ENCODE measurements around the gene NTNG1.

The NTNG1 gene

GRCh38 chr1:107487506-107487905, 346.7 kb downstream of the NTNG1 start:
- Histone ChIP-seq H3K9me3 (no peaks in the 10 kb centered on the region), H3K4me1 (no peaks in the 10 kb centered on the region), H3K36me3 (no peaks in the 10 kb centered on the region), H3K27ac (no peak overlapping the region), H3K27me3 (no peaks in the 10 kb centered on the region), H3K4me3 (no peak overlapping the region)
- intact Hi-C loops (cut with DNase I; ENCODE audit: low total_unique reads), result no loop called here
- TF ChIP-seq CTCF (IDR thresholded peaks at IDR 0.05), result no peak
- no peak for DNase-seq

GRCh38 chr1:107491582-107491981, 350.7 kb downstream of the NTNG1 start:
- no peaks in the 10 kb centered on the region for H3K36me3 ChIP-seq
- TF ChIP-seq CTCF (IDR thresholded peaks at IDR 0.05), result no peak
- H3K27ac ChIP-seq, result no peak overlapping the region
- DNase-seq, result no peak
- no peak overlapping the region for H3K4me3 ChIP-seq
- no peaks in the 10 kb centered on the region for H3K4me1 ChIP-seq
- H3K9me3 ChIP-seq, result no peaks in the 10 kb centered on the region
- no peaks in the 10 kb centered on the region for H3K27me3 ChIP-seq
- intact Hi-C loops (cut with DNase I; ENCODE audit: low total_unique reads), result no loop called here

GRCh38 chr1:107493111-107493716, 352.4 kb downstream of the NTNG1 start:
- intact Hi-C loops (cut with DNase I; ENCODE audit: low total_unique reads), result no loop called here
- DNase-seq, result no peak
- TF ChIP-seq CTCF (IDR thresholded peaks at IDR 0.05), result no peak

GRCh38 chr1:107494061-107494460, 353.2 kb downstream of the NTNG1 start:
- Histone ChIP-seq H3K9me3 (no peaks in the 10 kb centered on the region), H3K4me3 (no peak overlapping the region), H3K36me3 (no peaks in the 10 kb centered on the region), H3K27me3 (no peaks in the 10 kb centered on the region), H3K4me1 (no peaks in the 10 kb centered on the region), H3K27ac (no peak overlapping the region)
- DNase-seq, result no peak
- intact Hi-C loops (cut with DNase I; ENCODE audit: low total_unique reads), result no loop called here
- TF ChIP-seq CTCF (IDR thresholded peaks at IDR 0.05), result no peak

More at GRCh38 chr1:107493111-107493716, 352.4 kb downstream of the NTNG1 start:
- no peaks in the 10 kb centered on the region for H3K4me1 ChIP-seq
- no peak overlapping the region for H3K27ac ChIP-seq
- H3K27me3 ChIP-seq, result no peaks in the 10 kb centered on the region
- no peak overlapping the region for H3K4me3 ChIP-seq
- no peaks in the 10 kb centered on the region for H3K9me3 ChIP-seq
- no peaks in the 10 kb centered on the region for H3K36me3 ChIP-seq

GRCh38 chr1:107496002-107496401, 355.2 kb downstream of the NTNG1 start:
- intact Hi-C loops (cut with DNase I; ENCODE audit: low total_unique reads), result no loop called here
- Histone ChIP-seq H3K27ac (no peak overlapping the region), H3K36me3 (no peaks in the 10 kb centered on the region), H3K9me3 (no peaks in the 10 kb centered on the region), H3K4me3 (no peak overlapping the region), H3K27me3 (no peaks in the 10 kb centered on the region), H3K4me1 (no peaks in the 10 kb centered on the region)
- no peak for DNase-seq
- no peak for TF ChIP-seq CTCF (IDR thresholded peaks at IDR 0.05)

Data from tibial artery (tissue), 4 donors.